Heart left ventricle (tissue), 16 donors: ENCODE data around the gene MAPK13. TPM values are rescaled to one million over a fixed set of nuclear protein-coding genes. Genes with fewer than 3 reads are reported as not detected.

Source experiments
- ATAC-seq, 4 donors: fragments of 200-7000 bp; cut with Tn5 transposase; one replicate each; pipeline ENCODE4 v1.9.1; 2020 to 2022; ENCODE audit warnings: moderate library complexity in 4 of 4, mild to moderate bottlenecking in 3 of 4, moderate number of reproducible peaks in 1 of 4
- DNase-seq, 5 donors: peaks; one replicate each; pipeline ENCODE4 v3.0.0-alpha.2; 2020
- H3K27ac ChIP-seq, 12 donors: fragments of 200-600 bp; sonication (generic) in 4 of 12; one replicate each; pipeline versions ENCODE4 v1.5.0 to v1.8.0; 2016 to 2022; ENCODE audit warnings: mild to moderate bottlenecking in 2 of 12
- H3K27me3 ChIP-seq, 9 donors: fragments of 200-600 bp; sonication (generic) in 2 of 9; one replicate each; pipeline versions ENCODE4 v1.5.1 to v1.8.0; 2016 to 2022; ENCODE audit warnings: mild to moderate bottlenecking in 3 of 9
- H3K36me3 ChIP-seq, 9 donors: fragments of 200-600 bp; sonication (generic) in 2 of 9; one replicate each; pipeline versions ENCODE4 v1.5.0 to v1.8.0; 2018 to 2022; ENCODE audit warnings: mild to moderate bottlenecking in 2 of 9
- H3K4me1 ChIP-seq, 12 donors: fragments of 200-600 bp; sonication (generic) in 4 of 12; one replicate each; pipeline versions ENCODE4 v1.5.0 to v1.8.0; 2016 to 2022; ENCODE audit warnings: mild to moderate bottlenecking in 3 of 12
- H3K4me3 ChIP-seq, 12 donors: fragments of 200-600 bp; sonication (generic) in 4 of 12; one replicate each; pipeline versions ENCODE4 v1.5.0 to v1.8.0; 2017 to 2022; ENCODE audit warnings: mild to moderate bottlenecking in 9 of 12, moderate library complexity in 4 of 12
- H3K9me3 ChIP-seq, 12 donors: fragments of 200-600 bp; sonication (generic) in 4 of 12; one replicate each; pipeline versions ENCODE4 v1.5.0 to v1.8.0; 2016 to 2022; ENCODE audit warnings: mild to moderate bottlenecking in 1 of 12
- POLR2A ChIP-seq, 2 donors: fragments of 450-650 bp; IDR thresholded peaks; one replicate each; pipeline ENCODE4 v1.6.1; 2017; ENCODE audit warnings: antibody characterized with exemption in 2 of 2, mild to moderate bottlenecking in 2 of 2, moderate library complexity in 2 of 2
- WGBS, 4 donors: extraction: QIAGEN DNeasy Blood & Tissue Kit in 2 of 4; methylation state at CpG; one replicate each; pipeline versions ENCODE4 v1.1.5 to v1.1.7; 2013 to 2018; 5-methylcytosine and 5-hydroxymethylcytosine counted together
- intact Hi-C, 10 donors: fragments of 100-400 bp; cut with DNase I; formaldehyde crosslinking; loops; one replicate each; pipeline versions ENCODE4 v1.11.1 to v1.14.2; 2022
- polyA plus RNA-seq, 2 donors: library from polyadenylated mRNA; stranded (reverse); fragments of 200-250 nt; gene quantifications; one replicate each; pipeline ENCODE4 v1.2.3, GENCODE V29; 2013
- total RNA-seq, 9 donors: library from RNA; depleted of rRNA in 2 of 9; stranded (reverse); fragments of >200 nt in 2 of 9; fragmentation: NEBNext Ultra II Directional in 3 of 9; extraction: Animal tissue kit (Norgen Biotek cat#: 25700) in 3 of 9; gene quantifications; one replicate each; pipeline versions ENCODE4 v1.1.0 to v1.2.4, GENCODE V29; 2016 to 2023
- TF ChIP-seq, protein P1 (sequence below), 12 donors: fragments of 200-600 bp; sonication (generic) in 4 of 12; IDR thresholded peaks; one replicate each; pipeline versions ENCODE4 v1.5.0 to v1.8.0; 2018 to 2022; ENCODE audit warnings: antibody characterized with exemption in 12 of 12, mild to moderate bottlenecking in 5 of 12
- donor health status: ischemic (EF 13 %, LVEDD 7.1; RV severe dilation, severe dysfunction).
- donor health status: healthy with polysubstance abuse.
- donor health status: DM: no; HTN: yes; CAD: no.
- donor health status: DM: no; HTN: no; CAD: no.
- donor health status: ischemic (EF 25% LVEDD 6.9; RV normal size, moderate dysfunction).
- donor health status: ischemic (EF 25% LVEDD 5.7; RV mildly dilated, moderate dysfunction).
- donor health status: healthy.
- donor health status: DM: yes; HTN: yes; CAD: no.
- donor health status: ischemic (EF 35%, LVEDD 5.7; RV mildly dilated, moderate dysfunction).
- donor health status: nonischemic (EF 11% LVEDD 7.7; RV severe dilation, severe dysfunction).
- donor health status: DM: yes; HTN: yes; CAD: no.
- donor health status: PGD.
- donor health status: ischemic (EF 29% LVEDD 5.4; RV normal size, mild dysfunction).
- donor health status: nonischemic (EF 23%, LVEDD 6.1; RV moderate dilation, normal function).

Gene MAPK13
- total and polyA plus RNA-seq, 11 donors, result 0.24 to 16.8 (median 0.56) TPM

DNA sequence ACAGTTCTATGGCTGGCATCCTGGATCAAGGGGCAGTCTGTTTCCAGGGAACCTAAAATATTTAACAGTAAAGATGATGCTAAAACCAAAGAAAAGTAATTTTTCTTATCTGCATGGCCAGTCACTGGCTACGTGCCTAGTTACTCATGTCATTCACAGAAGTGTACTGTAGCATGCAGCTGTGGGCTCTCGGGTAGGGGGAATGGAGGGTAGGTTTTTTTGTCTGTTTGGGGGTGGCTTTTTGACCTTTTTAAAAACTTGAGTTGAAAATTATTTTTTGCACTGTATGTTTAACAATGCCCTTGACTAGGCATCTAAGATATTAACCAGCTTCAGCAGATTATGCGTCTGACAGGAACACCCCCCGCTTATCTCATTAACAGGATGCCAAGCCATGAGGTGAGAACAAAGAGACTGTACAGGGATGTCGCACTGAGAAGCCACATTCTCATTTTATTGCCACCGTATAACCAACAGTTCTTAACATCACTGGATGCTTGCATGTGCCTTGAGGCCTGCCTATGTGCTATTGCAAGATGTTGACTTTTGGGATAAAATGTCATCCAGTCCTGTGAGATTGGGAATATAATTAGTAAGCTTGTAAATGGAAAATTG, 30.3 kb upstream of the MAPK13 start:
- ATAC-seq, result peak in 3 of 4 donors; percentile 13 to 32 (median 25)
- H3K9me3 ChIP-seq, result no peaks in the 10 kb centered on the region
- H3K4me1 ChIP-seq, result peaks cover 0 to 33% (median 15%) of the 10 kb centered on the region in 12 donors
- WGBS, 4 donors, result 26 to 51% (median 32%) methylated on average over 6 of the region's 6 CpGs
- peak overlapping the region in 1 of 12 donors; percentile 69 for H3K27ac ChIP-seq
- no peak for DNase-seq
- no peaks in the 10 kb centered on the region for H3K27me3 ChIP-seq
- TF ChIP-seq, protein P1, sequence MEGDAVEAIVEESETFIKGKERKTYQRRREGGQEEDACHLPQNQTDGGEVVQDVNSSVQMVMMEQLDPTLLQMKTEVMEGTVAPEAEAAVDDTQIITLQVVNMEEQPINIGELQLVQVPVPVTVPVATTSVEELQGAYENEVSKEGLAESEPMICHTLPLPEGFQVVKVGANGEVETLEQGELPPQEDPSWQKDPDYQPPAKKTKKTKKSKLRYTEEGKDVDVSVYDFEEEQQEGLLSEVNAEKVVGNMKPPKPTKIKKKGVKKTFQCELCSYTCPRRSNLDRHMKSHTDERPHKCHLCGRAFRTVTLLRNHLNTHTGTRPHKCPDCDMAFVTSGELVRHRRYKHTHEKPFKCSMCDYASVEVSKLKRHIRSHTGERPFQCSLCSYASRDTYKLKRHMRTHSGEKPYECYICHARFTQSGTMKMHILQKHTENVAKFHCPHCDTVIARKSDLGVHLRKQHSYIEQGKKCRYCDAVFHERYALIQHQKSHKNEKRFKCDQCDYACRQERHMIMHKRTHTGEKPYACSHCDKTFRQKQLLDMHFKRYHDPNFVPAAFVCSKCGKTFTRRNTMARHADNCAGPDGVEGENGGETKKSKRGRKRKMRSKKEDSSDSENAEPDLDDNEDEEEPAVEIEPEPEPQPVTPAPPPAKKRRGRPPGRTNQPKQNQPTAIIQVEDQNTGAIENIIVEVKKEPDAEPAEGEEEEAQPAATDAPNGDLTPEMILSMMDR (IDR thresholded peaks at IDR 0.05), result no peak
- TF ChIP-seq POLR2A (IDR thresholded peaks at IDR 0.05), result no peak
- intact Hi-C loops, result loop anchor here in 3 of 10 donors (10.0 kb wide), 2 partner anchors 175 to 345 kb away; partner anchors contain the start of gene SRPK1 (in 1 of the 3)
- H3K36me3 ChIP-seq, result peaks cover 0 to 65% (median 43%) of the 10 kb centered on the region in 9 donors
- no peak overlapping the region for H3K4me3 ChIP-seq

DNA sequence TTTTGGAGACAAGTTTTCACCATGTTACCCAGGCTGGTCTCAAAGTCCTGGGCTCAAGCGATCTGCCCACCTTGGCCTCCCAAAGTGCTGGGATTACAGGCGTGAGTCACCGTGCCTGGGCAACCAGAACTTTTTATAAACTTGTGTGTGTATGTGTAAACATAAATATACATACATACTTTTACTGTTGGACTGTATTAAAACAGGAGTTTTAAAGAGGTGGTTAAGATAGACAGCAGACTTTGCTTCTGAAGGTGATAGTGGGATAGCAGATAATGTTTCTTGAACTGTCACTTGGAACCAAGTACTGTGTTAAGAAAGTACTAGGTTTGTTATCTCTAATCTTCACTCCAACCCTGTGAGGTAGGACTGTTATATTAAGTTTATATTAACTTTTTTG, 28.6 kb upstream of the MAPK13 start:
- Histone ChIP-seq H3K27ac (no peak overlapping the region), H3K4me1 (peaks cover 0 to 30% (median 14%) of the 10 kb centered on the region in 12 donors), H3K36me3 (peaks cover 0 to 67% (median 43%) of the 10 kb centered on the region in 9 donors), H3K4me3 (no peak overlapping the region), H3K9me3 (no peaks in the 10 kb centered on the region), H3K27me3 (no peaks in the 10 kb centered on the region)
- intact Hi-C loops, result loop anchor here in 2 of 10 donors (2.0 to 10.0 kb wide), 2 partner anchors 53 to 177 kb away; partner anchors contain the start of gene SRPK1 (in 1 of the 2)
- DNase-seq, result no peak
- no peak for ATAC-seq
- 96 to 100% (median 99%) methylated on average over 3 of the region's 3 CpGs for WGBS, 4 donors
- TF ChIP-seq, protein P1 (IDR thresholded peaks at IDR 0.05), result no peak
- TF ChIP-seq POLR2A (IDR thresholded peaks at IDR 0.05), result no peak

GRCh38 chr6:36102853-36103252, 27.5 kb upstream of the MAPK13 start:
- Histone ChIP-seq H3K27ac (no peak overlapping the region), H3K36me3 (peaks cover 0 to 73% (median 43%) of the 10 kb centered on the region in 9 donors), H3K27me3 (no peaks in the 10 kb centered on the region), H3K9me3 (no peaks in the 10 kb centered on the region), H3K4me1 (peaks cover 0 to 30% (median 14%) of the 10 kb centered on the region in 12 donors), H3K4me3 (no peak overlapping the region)
- TF ChIP-seq, protein P1 (IDR thresholded peaks at IDR 0.05), result no peak
- TF ChIP-seq POLR2A (IDR thresholded peaks at IDR 0.05), result no peak
- ATAC-seq (no peak), DNase-seq (no peak)
- intact Hi-C loops, result loop anchor here in 2 of 10 donors (2.0 to 10.0 kb wide), 2 partner anchors 52 to 178 kb away; partner anchors contain the start of gene SRPK1 (in 1 of the 2)
- WGBS, 4 donors, result 66 to 74% (median 69%) methylated on average over 4 of the region's 4 CpGs

DNA sequence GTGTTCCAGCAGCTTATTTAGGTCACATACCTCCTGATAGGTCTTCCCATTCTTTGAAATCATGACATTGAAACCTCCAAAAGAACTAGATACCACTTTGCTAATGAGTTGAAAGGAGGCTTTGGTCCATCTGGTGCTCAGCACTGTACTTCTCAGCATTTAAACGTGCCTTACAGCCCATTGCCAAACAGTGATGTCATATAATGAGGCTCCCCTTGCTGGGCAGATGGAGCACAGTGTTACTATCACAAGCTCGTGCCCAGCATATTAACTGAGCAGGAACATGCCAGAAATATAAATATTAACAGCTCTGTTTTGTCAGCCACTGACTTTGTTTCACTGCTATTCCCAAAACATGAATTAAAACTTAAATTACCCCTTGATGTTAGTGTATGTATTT, 25.5 kb upstream of the MAPK13 start:
- DNase-seq, result no peak
- peak; percentile 64 to 89 (median 86) for ATAC-seq
- Histone ChIP-seq H3K4me1 (peaks cover 0 to 17% (median 6%) of the 10 kb centered on the region in 12 donors), H3K27me3 (no peaks in the 10 kb centered on the region), H3K4me3 (no peak overlapping the region), H3K9me3 (no peaks in the 10 kb centered on the region), H3K27ac (peak overlapping the region in 1 of 12 donors; percentile 26), H3K36me3 (peaks cover 0 to 93% (median 63%) of the 10 kb centered on the region in 9 donors)
- WGBS, 4 donors, result 22 to 36% (median 32%) methylated on average over 2 of the region's 2 CpGs
- intact Hi-C loops, result loop anchor here in 1 of 10 donors (10.0 kb wide), 1 partner anchor 180 kb away; the partner anchor contains the start of gene SRPK1
- TF ChIP-seq, protein P1 (IDR thresholded peaks at IDR 0.05), result no peak
- TF ChIP-seq POLR2A (IDR thresholded peaks at IDR 0.05), result no peak
